GM18868 (cell line): Measurements from ENCODE around the gene CCDC106.

Experiments
- ATAC-seq: cut with Tn5 transposase; IDR thresholded peaks from one replicate; pipeline ENCODE4 v1.9.1; 2021; ENCODE audit warnings: mild to moderate bottlenecking, moderate library complexity; ENCODE audit not compliant: unreplicated experiment

Gene CCDC106

DNA sequence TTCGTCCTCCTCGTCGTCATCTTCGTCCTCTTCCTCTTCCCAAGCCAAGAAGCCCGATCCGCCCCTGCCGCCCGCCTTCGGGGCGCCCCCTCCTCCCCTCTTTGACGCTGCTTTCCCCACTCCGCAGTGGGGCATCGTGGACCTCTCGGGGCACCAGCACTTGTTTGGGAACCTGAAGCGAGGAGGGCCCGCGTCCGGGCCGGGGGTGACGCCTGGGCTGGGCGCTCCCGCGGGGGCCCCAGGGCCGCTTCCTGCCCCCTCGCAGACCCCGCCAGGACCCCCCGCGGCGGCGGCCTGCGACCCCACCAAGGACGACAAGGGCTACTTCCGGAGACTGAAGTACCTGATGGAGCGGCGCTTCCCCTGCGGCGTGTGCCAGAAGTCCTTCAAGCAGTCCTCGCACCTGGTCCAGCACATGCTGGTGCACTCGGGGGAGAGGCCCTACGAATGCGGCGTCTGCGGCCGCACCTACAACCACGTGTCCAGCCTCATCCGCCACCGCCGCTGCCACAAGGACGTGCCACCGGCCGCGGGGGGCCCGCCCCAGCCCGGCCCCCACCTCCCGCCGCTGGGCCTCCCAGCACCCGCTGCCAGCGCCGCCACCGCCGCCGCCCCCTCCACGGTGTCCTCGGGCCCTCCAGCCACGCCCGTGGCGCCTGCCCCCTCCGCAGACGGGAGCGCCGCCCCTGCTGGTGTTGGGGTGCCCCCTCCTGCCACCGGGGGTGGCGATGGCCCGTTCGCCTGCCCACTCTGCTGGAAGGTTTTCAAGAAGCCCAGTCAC lies 33.9 kb upstream of the CCDC106 start:
- no peak for ATAC-seq

DNA sequence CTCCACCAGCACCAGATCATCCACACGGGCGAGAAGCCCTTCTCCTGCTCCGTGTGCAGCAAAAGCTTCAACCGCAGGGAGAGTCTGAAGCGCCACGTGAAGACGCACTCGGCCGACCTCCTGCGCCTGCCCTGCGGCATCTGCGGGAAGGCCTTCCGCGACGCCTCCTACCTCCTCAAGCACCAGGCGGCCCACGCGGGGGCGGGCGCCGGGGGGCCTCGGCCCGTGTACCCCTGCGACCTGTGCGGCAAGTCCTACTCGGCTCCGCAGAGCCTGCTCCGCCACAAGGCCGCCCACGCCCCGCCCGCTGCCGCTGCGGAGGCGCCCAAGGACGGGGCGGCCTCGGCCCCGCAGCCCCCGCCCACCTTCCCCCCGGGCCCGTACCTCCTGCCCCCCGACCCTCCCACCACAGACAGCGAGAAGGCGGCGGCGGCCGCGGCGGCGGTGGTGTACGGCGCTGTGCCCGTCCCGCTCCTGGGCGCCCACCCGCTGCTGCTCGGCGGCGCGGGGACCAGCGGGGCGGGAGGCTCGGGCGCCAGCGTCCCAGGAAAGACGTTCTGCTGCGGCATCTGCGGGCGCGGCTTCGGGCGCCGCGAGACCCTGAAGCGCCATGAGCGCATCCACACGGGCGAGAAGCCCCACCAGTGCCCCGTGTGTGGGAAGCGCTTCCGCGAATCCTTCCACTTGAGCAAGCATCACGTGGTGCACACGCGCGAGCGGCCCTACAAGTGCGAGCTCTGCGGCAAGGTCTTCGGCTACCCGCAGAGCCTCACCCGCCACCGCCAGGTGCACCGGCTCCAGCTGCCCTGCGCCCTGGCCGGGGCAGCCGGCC lies 33.1 kb upstream of the CCDC106 start:
- ATAC-seq = no peak

DNA sequence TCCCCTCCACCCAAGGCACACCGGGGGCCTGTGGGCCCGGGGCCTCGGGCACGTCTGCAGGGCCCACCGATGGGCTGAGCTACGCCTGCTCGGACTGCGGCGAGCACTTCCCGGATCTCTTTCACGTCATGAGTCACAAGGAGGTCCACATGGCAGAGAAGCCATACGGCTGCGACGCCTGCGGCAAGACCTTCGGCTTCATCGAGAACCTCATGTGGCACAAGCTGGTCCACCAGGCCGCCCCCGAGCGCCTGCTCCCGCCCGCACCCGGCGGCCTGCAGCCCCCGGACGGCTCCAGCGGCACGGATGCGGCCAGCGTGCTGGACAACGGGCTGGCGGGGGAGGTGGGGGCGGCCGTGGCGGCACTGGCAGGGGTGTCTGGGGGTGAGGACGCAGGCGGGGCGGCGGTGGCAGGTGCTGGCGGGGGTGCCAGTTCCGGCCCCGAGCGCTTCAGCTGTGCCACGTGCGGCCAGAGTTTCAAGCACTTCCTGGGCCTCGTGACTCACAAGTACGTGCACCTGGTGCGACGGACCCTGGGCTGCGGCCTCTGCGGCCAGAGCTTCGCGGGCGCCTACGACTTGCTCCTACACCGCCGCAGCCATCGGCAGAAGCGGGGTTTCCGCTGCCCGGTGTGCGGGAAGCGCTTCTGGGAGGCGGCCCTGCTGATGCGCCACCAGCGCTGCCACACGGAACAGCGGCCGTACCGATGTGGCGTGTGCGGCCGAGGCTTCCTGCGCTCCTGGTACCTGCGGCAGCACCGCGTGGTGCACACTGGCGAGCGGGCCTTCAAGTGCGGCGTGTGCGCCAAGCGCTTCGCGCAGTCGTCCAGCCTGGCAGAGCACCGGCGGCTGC lies 32.2 kb upstream of the CCDC106 start:
- ATAC-seq = no peak

- no peak for ATAC-seq
Measured at GRCh38 chr19:55616395-55616875, 31.6 kb upstream of the CCDC106 start.

GRCh38 chr19:55617426-55617825 lies 30.6 kb upstream of the CCDC106 start:
- no peak for ATAC-seq

- ATAC-seq = no peak
Measured at GRCh38 chr19:55618426-55618825, 29.6 kb upstream of the CCDC106 start.

DNA sequence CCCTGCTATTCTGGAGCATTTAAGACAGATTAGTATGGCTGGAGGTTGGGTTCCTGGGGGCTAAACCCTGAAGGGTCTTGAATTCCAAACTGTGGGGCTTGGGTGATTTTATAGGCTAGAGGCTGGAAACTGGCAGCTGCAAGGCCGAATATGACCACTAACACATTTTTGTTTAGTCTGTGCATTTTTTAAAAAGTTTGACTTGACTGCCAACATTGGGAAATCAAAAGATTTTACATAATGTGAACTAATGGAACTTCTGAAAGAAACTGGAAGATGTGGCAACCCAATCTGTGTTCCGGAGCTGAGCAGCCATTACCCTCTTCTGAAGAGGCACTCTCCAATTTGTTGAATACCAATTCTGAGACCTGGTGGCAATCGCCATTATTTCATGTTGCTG lies 28.7 kb upstream of the CCDC106 start:
- ATAC-seq = no peak

DNA sequence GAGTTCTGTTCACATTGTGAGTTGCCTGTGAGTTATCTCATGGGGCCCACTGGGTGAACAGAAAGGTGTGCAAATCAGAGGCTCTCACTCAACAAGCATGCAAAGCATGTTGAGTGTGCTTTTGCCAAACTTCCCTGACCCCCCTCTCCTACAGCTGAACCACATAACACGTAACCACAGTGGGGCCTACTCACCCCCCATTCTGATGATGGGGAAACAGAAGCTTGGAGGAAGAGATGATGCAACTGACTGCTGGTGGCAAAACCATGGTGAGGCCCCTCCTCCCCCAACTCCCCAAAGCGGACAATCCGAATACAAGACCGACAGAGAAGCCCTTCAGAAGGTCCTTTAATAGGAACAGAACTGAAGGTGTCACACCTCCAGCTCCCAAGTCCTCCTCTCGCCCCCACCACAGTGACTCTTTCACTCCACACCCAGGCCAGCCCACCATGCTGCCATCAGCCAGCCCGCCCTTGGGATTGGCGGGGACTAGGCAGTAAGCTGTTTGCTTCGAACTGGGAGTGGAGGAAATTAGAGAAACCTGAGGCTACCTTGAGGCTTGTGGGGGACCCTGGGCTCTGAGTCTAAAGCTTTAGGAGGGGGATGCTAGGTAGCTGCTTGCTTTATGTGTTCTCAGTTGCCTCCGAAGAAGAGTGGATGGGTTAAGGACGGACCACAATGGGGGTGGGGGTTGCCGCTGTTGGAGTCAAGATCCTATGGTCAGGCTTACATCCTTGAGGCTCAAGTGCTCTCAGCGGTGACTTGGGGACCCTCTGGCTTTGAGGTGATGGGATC lies 27.4 kb upstream of the CCDC106 start:
- no peak for ATAC-seq

DNA sequence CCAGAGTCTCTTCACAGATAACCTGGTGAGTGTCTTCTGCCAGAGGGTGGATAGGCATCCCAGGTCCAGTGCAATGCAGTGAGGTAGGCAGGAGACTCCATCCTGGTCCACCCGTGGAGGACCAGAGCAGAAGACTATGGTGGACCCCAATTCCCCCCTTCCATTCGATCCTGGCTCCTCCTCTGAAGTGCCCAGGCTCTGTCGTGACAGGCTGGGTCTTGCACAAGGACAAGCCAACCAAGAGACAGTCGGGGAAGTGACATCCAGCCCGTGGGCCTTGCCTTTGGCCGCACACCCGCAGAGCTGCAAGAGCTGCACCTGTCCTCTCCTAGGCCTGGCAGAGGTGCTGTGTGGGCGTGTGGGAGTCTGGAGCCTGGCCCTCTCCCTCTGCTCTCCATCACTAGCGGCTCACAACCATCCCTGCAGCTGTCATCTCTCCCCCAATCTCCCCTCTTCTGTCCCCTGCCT lies 26.8 kb upstream of the CCDC106 start:
- ATAC-seq = no peak

DNA sequence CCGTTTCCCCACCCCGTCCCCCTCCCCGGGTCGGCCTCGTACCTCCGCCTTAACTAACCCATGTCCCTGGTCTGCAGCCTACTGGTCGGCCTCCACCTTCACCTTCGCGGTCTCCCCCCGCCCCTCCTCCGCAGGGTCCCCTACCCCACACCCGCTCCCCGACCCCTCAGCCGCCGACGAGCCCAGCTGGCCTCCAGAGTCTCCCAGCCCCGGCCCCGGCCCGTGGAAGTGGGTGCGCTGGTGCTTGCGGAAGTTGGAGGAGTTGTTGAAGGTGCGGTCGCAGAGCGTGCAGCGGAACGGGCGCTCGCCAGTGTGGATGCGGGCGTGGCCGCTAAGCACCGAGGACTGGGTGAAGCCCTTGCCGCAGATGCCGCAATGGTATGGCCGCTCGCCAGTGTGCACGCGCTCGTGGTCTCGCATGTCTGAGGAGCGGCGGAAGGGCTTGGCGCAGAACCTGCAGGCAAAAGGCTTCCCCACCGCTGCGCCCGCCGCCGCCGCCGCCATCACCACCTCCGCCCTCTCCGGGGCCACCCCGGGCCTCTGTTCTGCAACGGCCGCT lies 26.3 kb upstream of the CCDC106 start:
- no peak for ATAC-seq

DNA sequence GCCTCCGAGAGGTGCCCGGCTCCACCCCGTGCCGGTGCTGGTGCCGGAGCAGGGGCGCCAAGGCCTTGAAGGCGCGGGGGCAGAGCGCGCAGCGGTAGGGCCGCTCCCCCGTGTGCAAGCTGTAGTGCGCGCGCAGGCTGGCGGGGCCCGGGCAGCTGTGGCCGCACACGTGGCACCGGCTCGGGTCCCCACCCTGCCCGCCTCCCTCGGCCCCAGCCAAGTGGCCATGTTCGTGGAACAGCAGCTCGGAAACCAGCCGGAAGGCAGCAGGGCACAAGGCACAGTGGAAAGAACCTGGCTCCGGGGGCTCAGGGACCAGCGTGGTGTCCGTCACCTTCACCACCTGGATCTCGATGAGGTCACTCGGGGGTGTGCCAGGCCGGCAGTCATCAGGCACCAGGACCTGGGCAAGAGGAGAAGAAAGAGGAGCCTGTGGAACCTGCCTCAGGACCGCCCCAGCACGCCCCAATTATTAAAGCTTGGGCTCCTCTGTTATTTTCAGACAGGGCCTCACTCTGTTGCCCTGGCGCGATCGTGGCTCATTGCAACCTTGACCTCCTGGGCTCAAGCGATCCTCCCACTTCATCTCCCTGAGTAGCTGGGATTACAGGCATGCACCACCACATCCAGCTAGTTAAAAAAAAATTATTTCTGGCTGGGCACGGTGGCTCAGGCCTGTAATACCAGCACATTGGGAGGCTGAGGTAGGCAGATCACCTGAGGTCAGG lies 25.6 kb upstream of the CCDC106 start:
- no peak for ATAC-seq

- ATAC-seq = no peak
Measured at GRCh38 chr19:55623130-55623529, 24.9 kb upstream of the CCDC106 start.

DNA sequence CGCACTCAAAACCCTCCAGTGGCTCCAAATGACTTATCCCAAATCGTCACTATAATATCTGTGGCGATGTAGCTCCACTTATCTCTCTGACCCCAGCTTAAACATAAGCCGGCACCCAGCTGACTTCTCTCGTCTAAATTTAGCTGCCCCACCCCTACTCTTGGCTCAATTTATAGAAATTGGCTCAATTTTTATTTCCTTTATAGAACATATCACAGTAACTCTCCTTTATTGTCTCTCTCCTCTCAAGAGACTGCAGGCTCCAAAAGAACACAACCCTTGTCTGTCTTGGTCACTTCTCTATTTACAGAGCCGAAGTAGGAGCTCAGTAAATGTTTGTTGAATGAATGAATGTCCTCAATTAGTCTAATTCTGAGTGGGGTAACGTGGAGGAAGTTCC lies 24.5 kb upstream of the CCDC106 start:
- ATAC-seq = no peak

GRCh38 chr19:55624109-55625003 lies 23.7 kb upstream of the CCDC106 start, which contains the start of gene ZNF784:
Gene ZNF784, minus strand, starts transcription at chr19:55624566. Its CDS starts 5 bp downstream, at chr19:55624561.
- no peak for ATAC-seq

GRCh38 chr19:55625004-55625326 lies 23.0 kb upstream of the CCDC106 start:
- ATAC-seq = no peak

- ATAC-seq = no peak
Measured at GRCh38 chr19:55626350-55626749, 21.7 kb upstream of the CCDC106 start.

DNA sequence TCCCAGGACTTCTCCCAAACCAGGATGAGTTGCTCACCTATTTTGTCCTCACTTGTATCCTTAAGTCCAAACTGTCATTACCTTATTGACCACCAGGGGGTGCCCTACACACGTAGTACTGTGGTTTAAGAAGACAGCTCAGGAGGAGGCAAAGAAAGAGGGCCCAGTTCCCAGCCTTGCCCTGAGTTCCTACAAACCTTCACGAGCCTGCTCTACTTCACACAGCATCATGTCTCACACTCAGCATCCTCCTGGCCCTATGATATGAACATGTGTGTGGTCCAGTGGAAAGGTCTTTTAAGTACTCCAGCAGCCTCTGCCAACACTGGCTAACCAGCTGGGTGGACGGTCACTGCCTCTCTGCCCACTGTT lies 15.6 kb upstream of the CCDC106 start:
- ATAC-seq = peak; percentile 44

DNA sequence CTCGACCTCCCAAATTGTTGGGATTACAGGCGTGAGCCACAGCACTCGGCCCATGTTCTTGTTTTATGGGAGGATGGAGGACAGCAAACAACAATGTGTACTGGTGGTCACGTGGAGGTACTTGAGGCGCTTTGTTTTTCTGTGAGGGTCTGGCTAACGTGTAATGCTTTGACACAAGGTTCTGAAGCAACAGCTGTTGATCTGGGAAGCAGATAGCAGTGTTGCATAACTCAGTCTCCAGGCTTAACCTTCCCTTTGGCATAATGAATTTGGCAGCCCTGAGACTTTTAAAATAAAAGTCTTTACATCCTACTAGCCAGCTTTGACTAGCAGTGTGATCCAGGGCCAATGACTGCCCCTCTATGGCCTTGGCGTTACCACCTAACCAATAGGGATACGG lies 14.2 kb upstream of the CCDC106 start:
- no peak for ATAC-seq
